Ishikawa (cell line): ENCODE data around the gene PLPPR1.

Experiments
- CEBPB ChIP-seq: IDR thresholded peaks from 2 replicates; pipeline ENCODE4 v1.6.1; 2012
- CREB1 ChIP-seq: IDR thresholded peaks from 2 replicates; pipeline ENCODE4 v1.6.1; 2012; ENCODE audit warnings: low read depth
- EGR1 ChIP-seq: IDR thresholded peaks from 2 replicates; pipeline ENCODE4 v1.6.1; 2012
- EP300 ChIP-seq: IDR thresholded peaks from 2 replicates; pipeline ENCODE4 v1.6.1; 2012; ENCODE audit warnings: borderline replicate concordance
- FOXM1 ChIP-seq: IDR thresholded peaks from 2 replicates; pipeline ENCODE4 v1.6.1; 2012; ENCODE audit warnings: low read depth, borderline replicate concordance
- MAX ChIP-seq: IDR thresholded peaks from 2 replicates; pipeline ENCODE4 v1.6.1; 2012
- NFIC ChIP-seq: IDR thresholded peaks from 2 replicates; pipeline ENCODE4 v1.6.1; 2012
- RAD21 ChIP-seq: IDR thresholded peaks from 2 replicates; pipeline ENCODE4 v1.6.1; 2012; ENCODE audit warnings: low read depth
- REST ChIP-seq: IDR thresholded peaks from 2 replicates; pipeline ENCODE4 v1.6.1; 2012; ENCODE audit warnings: low read depth, mild to moderate bottlenecking
- TAF1 ChIP-seq: IDR thresholded peaks from 2 replicates; pipeline ENCODE4 v1.6.1; 2012; ENCODE audit warnings: low read depth, mild to moderate bottlenecking
- TCF12 ChIP-seq: IDR thresholded peaks from 2 replicates; pipeline ENCODE4 v1.6.1; 2012; ENCODE audit warnings: low read depth
- TEAD4 ChIP-seq: IDR thresholded peaks from 2 replicates; pipeline ENCODE4 v1.6.1; 2012
- USF1 ChIP-seq: IDR thresholded peaks from 2 replicates; pipeline ENCODE4 v1.6.1; 2012
- YY1 ChIP-seq: IDR thresholded peaks from 2 replicates; pipeline ENCODE4 v1.6.1; 2012; ENCODE audit warnings: low read depth
- ZBTB7A ChIP-seq: IDR thresholded peaks from 2 replicates; pipeline ENCODE4 v1.6.1; 2012; ENCODE audit warnings: low read depth

PLPPR1 gene

GRCh38 chr9:100999906-101000544 lies 28.5 kb upstream of the PLPPR1 start:
- TF ChIP-seq NFIC (no peak), ZBTB7A (no peak), EGR1 (no peak), CREB1 (no peak), EP300 (no peak), TCF12 (no peak), TAF1 (no peak), RAD21 (no peak), CEBPB (no peak), USF1 (no peak), TEAD4 (no peak), FOXM1 (no peak), MAX (no peak), YY1 (no peak), REST (no peak)

- no peak for TF ChIP-seq YY1
- TF ChIP-seq REST = no peak
- no peak for TF ChIP-seq MAX
- no peak for TF ChIP-seq EGR1
- no peak for TF ChIP-seq CEBPB
Measured at GRCh38 chr9:101005246-101005645, 23.3 kb upstream of the PLPPR1 start.

GRCh38 chr9:101014566-101014965 lies 14.0 kb upstream of the PLPPR1 start:
- TF ChIP-seq NFIC (no peak), EP300 (no peak), MAX (no peak), YY1 (no peak), USF1 (no peak), TAF1 (no peak), RAD21 (no peak), FOXM1 (no peak), ZBTB7A (no peak), TCF12 (no peak), REST (no peak), CEBPB (no peak), EGR1 (no peak), CREB1 (no peak), TEAD4 (no peak)

GRCh38 chr9:101018467-101018866 lies 10.1 kb upstream of the PLPPR1 start:
- TF ChIP-seq FOXM1 (no peak), YY1 (no peak), USF1 (no peak), TAF1 (no peak), EP300 (no peak)
